AG04449 (cell line): ENCODE data around the gene AIG1.

Experiments
- CTCF ChIA-PET: fragments of 350-600 bp; formaldehyde crosslinking; extraction: SDS; loops from one replicate; lab custom pipeline; 2021; ENCODE audit warnings: antibody characterized with exemption; lab: Yijun Ruan, JAX
- POLR2A ChIA-PET: fragments of 400-600, 350-600 bp; formaldehyde crosslinking; extraction: SDS; loops from one replicate; lab custom pipeline; 2020; ENCODE audit warnings: antibody characterized with exemption, inconsistent platforms; lab: Yijun Ruan, JAX
- DNase-seq: peaks from one replicate; pipeline ENCODE4 v3.0.0-alpha.2; 2010; ENCODE audit warnings: low read depth, low spot score
- H3K4me3 ChIP-seq: 2 replicates; pipeline ENCODE4 v1.5.1; 2011; ENCODE audit warnings: low read depth, mild to moderate bottlenecking, control low read depth, low read length
- CTCF ChIP-seq: IDR thresholded peaks from one replicate; pipeline ENCODE4 v1.5.1; 2011; ENCODE audit warnings: mild to moderate bottlenecking, moderate library complexity, low read length, control low read depth, inconsistent platforms; ENCODE audit not compliant: insufficient read depth; ENCODE audit errors: missing control alignments

The AIG1 gene

GRCh38 chr6:143192766-143193165 lies 132.1 kb downstream of the AIG1 start:
- CTCF ChIA-PET = no interaction called here
- POLR2A ChIA-PET = no interaction called here
- DNase-seq = no peak
- H3K4me3 ChIP-seq = no peak overlapping the region
- no peak for TF ChIP-seq CTCF

- CTCF ChIA-PET = no interaction called here
Observed at GRCh38 chr6:143193571-143194094, 132.9 kb downstream of the AIG1 start.

GRCh38 chr6:143194095-143194589 lies 133.5 kb downstream of the AIG1 start:
- POLR2A ChIA-PET = no interaction called here

More at GRCh38 chr6:143193571-143194094, 132.9 kb downstream of the AIG1 start:
- POLR2A ChIA-PET = no interaction called here
- H3K4me3 ChIP-seq = no peak overlapping the region
- no peak for TF ChIP-seq CTCF
- no peak for DNase-seq

GRCh38 chr6:143195349-143195845 lies 134.7 kb downstream of the AIG1 start:
- no peak for DNase-seq
- CTCF ChIA-PET = interaction anchor here (1.2 kb wide), 1 partner anchor 60 kb away, joined by 3 read pairs; no protein-coding TSS in a partner anchor
- no peak overlapping the region for H3K4me3 ChIP-seq
- TF ChIP-seq CTCF = no peak
- POLR2A ChIA-PET = no interaction called here

More at GRCh38 chr6:143194095-143194589, 133.5 kb downstream of the AIG1 start:
- no peak for TF ChIP-seq CTCF
- CTCF ChIA-PET = no interaction called here
- H3K4me3 ChIP-seq = no peak overlapping the region
- DNase-seq = no peak

GRCh38 chr6:143196525-143197225 lies 136.0 kb downstream of the AIG1 start:
- no peak overlapping the region for H3K4me3 ChIP-seq
- POLR2A ChIA-PET = no interaction called here
- CTCF ChIA-PET = no interaction called here
- no peak for TF ChIP-seq CTCF
- DNase-seq = no peak

GRCh38 chr6:143197377-143197776 lies 136.7 kb downstream of the AIG1 start:
- ChIA-PET CTCF (no interaction called here), POLR2A (no interaction called here)
- TF ChIP-seq CTCF = no peak
- DNase-seq = no peak
- no peak overlapping the region for H3K4me3 ChIP-seq
